HG03108 (cell line): ENCODE data around the gene NEK11.

Experiments
- ATAC-seq: cut with Tn5 transposase; IDR thresholded peaks from one replicate; pipeline ENCODE4 v1.9.1; 2021; ENCODE audit warnings: moderate library complexity; ENCODE audit not compliant: unreplicated experiment

The NEK11 gene

GRCh38 chr3:131026321-131027151 is at the start of gene NEK11, which contains the start of gene ASTE1:
Gene NEK11, plus strand, starts transcription at chr3:131026877. Its CDS starts 2,832 bp downstream, at chr3:131029709.
Gene ASTE1, minus strand, starts transcription at chr3:131026825. Its CDS starts 1,519 bp downstream, at chr3:131025306.
- ATAC-seq, result peak; percentile 98

- no peak for ATAC-seq
Measured at GRCh38 chr3:130979117-130979516, 47.6 kb upstream of the NEK11 start.

DNA sequence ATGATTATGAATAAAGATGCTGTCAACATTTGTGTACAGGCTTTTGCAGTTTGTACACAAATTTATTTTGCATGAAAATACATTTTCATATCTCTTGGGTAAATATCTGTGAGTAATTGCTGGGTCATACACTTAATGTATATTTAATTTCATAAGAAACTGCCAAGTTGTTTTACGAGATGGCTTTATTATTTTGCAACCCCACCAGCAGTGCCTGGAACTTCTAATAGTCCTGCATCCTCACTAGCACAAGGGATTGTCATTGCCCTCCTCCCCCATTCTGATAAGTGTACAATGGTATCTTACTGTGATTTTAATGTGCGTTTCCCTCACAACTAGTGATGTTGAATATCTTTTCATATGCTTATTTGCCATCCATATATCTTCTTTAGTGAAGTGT is 45.2 kb upstream of the NEK11 start:
- ATAC-seq, result no peak

- ATAC-seq, result no peak
Measured at GRCh38 chr3:130990282-130990681, 36.4 kb upstream of the NEK11 start.

GRCh38 chr3:130991126-130991525 is 35.6 kb upstream of the NEK11 start:
- ATAC-seq, result no peak

DNA sequence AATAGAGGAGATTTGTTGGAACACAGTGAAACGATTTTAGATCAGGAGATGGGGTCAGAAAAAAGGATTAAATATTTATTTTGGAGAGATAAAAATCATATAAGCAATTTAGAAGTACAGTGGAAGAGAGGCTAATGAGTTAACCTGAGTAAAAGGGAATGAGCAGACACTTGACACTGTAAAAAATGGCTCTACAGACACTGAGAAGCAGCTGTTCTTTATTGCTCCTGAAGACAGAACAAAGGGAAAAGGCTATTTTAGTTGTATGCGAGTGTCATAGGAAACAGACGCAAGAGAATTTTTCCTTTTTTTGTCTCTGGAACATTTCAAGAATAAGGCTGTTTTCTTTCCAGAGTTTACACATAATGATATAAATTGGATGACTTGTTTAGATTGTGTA is 34.3 kb upstream of the NEK11 start:
- no peak for ATAC-seq

DNA sequence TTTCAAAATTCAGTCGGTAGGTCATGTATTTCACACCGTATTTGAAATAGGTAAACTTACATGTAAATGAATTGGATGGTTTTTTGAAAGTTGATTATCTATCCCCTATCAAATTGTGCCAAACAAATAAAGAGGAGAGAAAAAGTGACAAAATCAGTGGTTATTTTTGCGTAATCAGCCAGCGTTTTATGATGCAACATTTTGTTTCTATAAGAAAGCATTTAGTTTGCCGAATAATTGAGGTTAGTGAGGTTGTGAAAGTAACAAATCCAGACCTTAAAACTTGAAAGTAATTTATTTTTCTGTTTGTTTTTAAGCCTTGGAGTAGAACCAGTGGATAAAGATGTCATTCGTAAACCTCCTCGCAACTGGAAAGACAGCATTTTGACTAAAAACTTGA is 29.4 kb upstream of the NEK11 start:
- ATAC-seq, result no peak

GRCh38 chr3:131001071-131001470 is 25.6 kb upstream of the NEK11 start:
- ATAC-seq, result no peak

GRCh38 chr3:131004603-131005002 is 22.1 kb upstream of the NEK11 start:
- no peak for ATAC-seq

GRCh38 chr3:131007256-131007655 is 19.4 kb upstream of the NEK11 start:
- ATAC-seq, result no peak

GRCh38 chr3:131007782-131008181 is 18.9 kb upstream of the NEK11 start:
- ATAC-seq, result no peak

DNA sequence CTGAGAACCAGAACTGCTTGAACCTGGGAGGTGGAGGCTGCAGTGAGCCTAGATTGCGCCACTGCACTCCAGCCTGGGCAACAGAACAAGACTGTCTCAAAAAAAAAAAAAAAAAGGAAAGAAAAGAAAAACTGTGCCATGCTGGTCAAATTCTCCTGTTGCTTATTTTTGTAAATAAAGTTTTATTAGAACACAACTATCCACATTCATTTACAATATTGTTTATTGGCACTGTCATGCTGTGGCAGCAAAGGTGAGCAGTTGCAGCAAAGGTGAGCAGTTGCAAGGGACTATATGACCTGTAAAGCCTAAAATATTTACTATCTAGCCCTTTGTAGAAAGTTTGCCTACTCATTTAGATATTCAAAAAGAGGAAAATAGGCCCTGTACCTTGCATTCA is 18.4 kb upstream of the NEK11 start:
- no peak for ATAC-seq

- ATAC-seq, result no peak
Measured at GRCh38 chr3:131009698-131010097, 17.0 kb upstream of the NEK11 start.

DNA sequence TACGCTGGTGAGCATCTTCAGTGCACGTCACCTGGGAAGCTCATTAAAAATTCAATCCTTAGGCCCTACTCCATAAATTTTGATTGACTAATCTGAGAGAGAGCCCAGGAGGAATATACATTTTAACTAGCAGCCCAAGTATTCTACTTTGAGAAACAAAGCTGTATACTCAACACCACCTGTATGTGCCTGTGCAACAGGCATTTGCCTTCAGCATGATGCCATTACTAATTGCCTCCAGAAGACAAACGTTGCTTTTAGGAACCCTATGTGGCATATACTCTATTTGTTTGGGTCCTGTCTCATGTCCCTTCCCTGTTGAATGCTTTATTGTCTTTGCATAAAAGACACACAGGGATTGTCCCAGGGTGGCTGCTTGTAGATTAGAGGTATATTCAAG is 7.7 kb upstream of the NEK11 start:
- ATAC-seq, result no peak

DNA sequence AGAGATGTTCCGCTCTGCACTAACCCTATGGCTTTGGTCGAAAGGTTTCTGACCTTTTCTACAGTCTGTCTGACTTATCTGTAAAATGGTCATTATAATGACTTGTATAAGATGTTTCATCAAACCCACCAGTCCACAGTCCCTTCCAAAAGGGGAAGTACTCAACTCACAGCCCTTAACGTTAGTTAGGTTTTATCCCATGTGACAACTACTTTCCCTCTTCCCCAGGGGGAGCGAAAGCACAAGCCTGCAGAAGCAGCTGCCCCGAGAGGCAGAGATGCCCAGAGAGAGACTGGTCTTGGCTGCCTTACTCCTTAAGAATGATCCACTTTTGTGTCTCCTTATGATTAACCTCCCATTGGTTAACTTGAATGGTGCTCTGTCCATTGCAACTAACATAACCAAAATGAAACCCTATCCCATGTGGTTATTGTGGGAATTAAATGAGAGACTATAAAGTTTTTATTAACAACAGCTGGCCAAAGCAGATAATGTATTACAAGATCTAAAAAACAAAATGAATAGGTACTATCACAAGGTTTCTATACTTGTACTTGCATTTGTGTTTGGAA is 6.5 kb upstream of the NEK11 start:
- no peak for ATAC-seq

- ATAC-seq, result no peak
Measured at GRCh38 chr3:131025539-131025938, 1.1 kb upstream of the NEK11 start.

- no peak for ATAC-seq
Measured at GRCh38 chr3:131028844-131029243, 2.2 kb downstream of the NEK11 start.

- no peak for ATAC-seq
Measured at GRCh38 chr3:131031660-131032059, 5.0 kb downstream of the NEK11 start.

GRCh38 chr3:131033480-131034080 is 6.9 kb downstream of the NEK11 start:
- ATAC-seq, result no peak

GRCh38 chr3:131036200-131036816 is 9.6 kb downstream of the NEK11 start:
- no peak for ATAC-seq

DNA sequence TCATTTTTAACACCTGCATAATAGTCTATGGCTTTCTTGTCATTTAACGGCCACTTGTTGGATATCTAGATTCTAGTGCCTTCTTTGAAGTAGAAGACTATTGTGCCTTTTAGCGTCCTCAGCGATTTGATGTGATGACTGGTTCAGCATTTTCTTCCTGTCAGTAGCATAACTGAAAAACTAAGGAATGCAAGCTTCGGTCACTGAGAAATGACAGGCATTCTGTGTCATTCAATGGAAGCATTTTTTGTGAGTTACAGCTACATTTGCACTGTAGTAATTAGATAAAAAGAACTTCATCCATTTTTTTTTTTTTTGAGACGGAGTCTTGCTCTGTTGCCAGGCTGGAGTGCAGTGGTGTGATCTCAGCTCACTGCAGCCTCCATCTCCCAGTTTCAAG is 10.3 kb downstream of the NEK11 start:
- ATAC-seq, result no peak

- ATAC-seq, result no peak
Measured at GRCh38 chr3:131038326-131038725, 11.6 kb downstream of the NEK11 start.
